ENCODE data around the gene SEZ6. TPM values are rescaled to one million over a fixed set of nuclear protein-coding genes. Genes with fewer than 3 reads are reported as not detected.

Gene SEZ6
- total RNA-seq, 2 experiments from 2014 or later: not detected

DNA sequence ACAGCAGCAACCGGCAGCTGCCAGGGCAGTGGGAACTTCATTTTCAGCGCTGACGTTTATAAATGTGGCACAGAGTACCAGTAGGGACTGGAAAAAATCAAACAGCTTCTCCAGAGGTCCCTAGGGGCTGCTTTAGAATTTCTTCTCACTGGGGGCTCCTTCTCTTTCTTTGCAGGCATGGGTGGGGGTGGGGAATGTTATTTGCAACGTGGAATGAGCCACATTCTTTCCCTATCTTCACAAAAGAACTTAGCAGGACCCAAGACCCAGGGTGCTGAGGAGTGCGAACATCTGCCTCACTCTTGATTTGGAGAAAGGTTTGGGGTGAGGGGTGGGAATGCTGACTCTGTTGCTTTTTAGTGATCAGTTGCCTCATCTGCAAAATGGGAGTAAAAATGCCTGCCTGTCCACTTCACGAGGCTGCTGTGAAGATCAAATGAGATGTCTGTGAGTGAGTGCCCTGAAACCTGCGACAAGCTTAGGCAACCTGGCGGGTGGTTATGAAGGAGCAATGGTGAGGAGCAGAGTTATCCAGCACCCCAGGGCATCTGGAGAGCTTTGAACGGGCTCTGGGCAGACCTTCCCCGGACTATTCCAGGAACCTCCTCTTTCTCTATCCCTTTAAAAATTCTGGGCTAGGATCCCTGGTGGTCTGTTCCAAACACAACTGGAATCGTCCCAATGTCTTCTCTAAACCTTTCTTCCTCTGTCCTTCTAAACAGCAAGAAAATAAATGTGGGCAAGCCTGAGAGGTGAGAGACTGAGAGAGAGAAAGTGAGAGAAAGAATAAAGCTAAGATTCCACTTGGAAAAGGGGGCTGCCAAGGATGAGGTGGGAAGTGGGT, 26.4 kb upstream of the SEZ6 start:
- no peak overlapping the region for H3K4me3 Mint-ChIP-seq
- CTCF ChIA-PET: interaction anchor here (1.1 kb wide), 1 partner anchor 85 kb away, joined by 3 read pairs; no protein-coding TSS in a partner anchor

GRCh38 chr17:29031488-29031887, 25.7 kb upstream of the SEZ6 start:
- H3K27ac Mint-ChIP-seq: no peak overlapping the region
- H3K9me3 Mint-ChIP-seq (ENCODE audit: insufficient read depth): peaks cover 6% of the 10 kb centered on the region
- ChIA-PET POLR2A (no interaction called here), CTCF (no interaction called here)
- no peak overlapping the region for H3K4me3 Mint-ChIP-seq
- no peaks in the 10 kb centered on the region for H3K36me3 Mint-ChIP-seq (ENCODE audit: low read depth)
- DNase-seq: no peak
- H3K4me1 Mint-ChIP-seq (ENCODE audit: low read depth): no peaks in the 10 kb centered on the region
- peaks cover 57% of the 10 kb centered on the region for H3K27me3 Mint-ChIP-seq (ENCODE audit: low read depth)
- ATAC-seq: no peak

More for the DNA sequence above, 26.4 kb upstream of the SEZ6 start:
- H3K9me3 Mint-ChIP-seq (ENCODE audit: insufficient read depth): peaks cover 6% of the 10 kb centered on the region
- DNase-seq (no peak), ATAC-seq (no peak)
- H3K27ac Mint-ChIP-seq: no peak overlapping the region
- no peaks in the 10 kb centered on the region for H3K4me1 Mint-ChIP-seq (ENCODE audit: low read depth)
- no peaks in the 10 kb centered on the region for H3K36me3 Mint-ChIP-seq (ENCODE audit: low read depth)
- peaks cover 57% of the 10 kb centered on the region for H3K27me3 Mint-ChIP-seq (ENCODE audit: low read depth)
- POLR2A ChIA-PET: no interaction called here

GRCh38 chr17:29024316-29024952, 18.6 kb upstream of the SEZ6 start:
- no peak overlapping the region for H3K4me3 Mint-ChIP-seq
- H3K27ac Mint-ChIP-seq: no peak overlapping the region
- ATAC-seq: no peak
- peaks cover 33% of the 10 kb centered on the region for H3K27me3 Mint-ChIP-seq (ENCODE audit: low read depth)
- H3K36me3 Mint-ChIP-seq (ENCODE audit: low read depth): no peaks in the 10 kb centered on the region
- ChIA-PET CTCF (no interaction called here), POLR2A (no interaction called here)
- no peak for DNase-seq
- peaks cover 3% of the 10 kb centered on the region for H3K4me1 Mint-ChIP-seq (ENCODE audit: low read depth)
- H3K9me3 Mint-ChIP-seq (ENCODE audit: insufficient read depth): no peaks in the 10 kb centered on the region

- no peak for ATAC-seq
- ChIA-PET POLR2A (no interaction called here), CTCF (no interaction called here)
- Mint-ChIP-seq H3K4me3 (no peak overlapping the region), H3K27me3 (ENCODE audit: low read depth) (peaks cover 38% of the 10 kb centered on the region), H3K27ac (no peak overlapping the region), H3K36me3 (ENCODE audit: low read depth) (no peaks in the 10 kb centered on the region), H3K4me1 (ENCODE audit: low read depth) (peaks cover 8% of the 10 kb centered on the region), H3K9me3 (ENCODE audit: insufficient read depth) (no peaks in the 10 kb centered on the region)
- DNase-seq: no peak
These were observed 16.2 kb upstream of the SEZ6 start for GRCh38 chr17:29022074-29022473.

GRCh38 chr17:29021226-29021625, 15.4 kb upstream of the SEZ6 start:
- ChIA-PET POLR2A (no interaction called here), CTCF (no interaction called here)
- Mint-ChIP-seq H3K9me3 (ENCODE audit: insufficient read depth) (no peaks in the 10 kb centered on the region), H3K4me1 (ENCODE audit: low read depth) (peaks cover 8% of the 10 kb centered on the region), H3K36me3 (ENCODE audit: low read depth) (no peaks in the 10 kb centered on the region), H3K27me3 (ENCODE audit: low read depth) (peaks cover 41% of the 10 kb centered on the region), H3K4me3 (no peak overlapping the region), H3K27ac (no peak overlapping the region)
- no peak for ATAC-seq
- DNase-seq: no peak

DNA sequence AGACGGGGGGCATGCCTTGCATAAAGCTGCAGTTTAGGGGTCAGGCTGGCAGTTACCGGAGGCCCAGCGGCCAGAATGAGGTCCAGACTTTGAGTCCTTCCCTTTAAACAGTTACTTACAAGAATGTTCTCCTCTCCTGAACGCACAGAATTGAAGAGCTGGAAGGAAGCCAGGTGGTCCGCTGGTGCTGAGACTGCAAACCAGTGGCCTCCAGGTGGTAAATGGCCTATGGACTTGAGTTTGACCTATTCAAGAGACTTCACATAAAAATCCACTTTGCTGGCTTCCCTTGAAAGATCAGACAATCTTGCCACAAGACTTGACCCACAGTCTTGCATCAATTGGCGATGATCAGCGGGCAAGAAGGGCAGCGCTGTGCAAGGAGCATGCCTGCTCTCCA, 14.7 kb upstream of the SEZ6 start:
- no peaks in the 10 kb centered on the region for H3K36me3 Mint-ChIP-seq (ENCODE audit: low read depth)
- no peak overlapping the region for H3K4me3 Mint-ChIP-seq
- no peak for DNase-seq
- no peak overlapping the region for H3K27ac Mint-ChIP-seq
- peaks cover 38% of the 10 kb centered on the region for H3K27me3 Mint-ChIP-seq (ENCODE audit: low read depth)
- no peak for ATAC-seq
- H3K4me1 Mint-ChIP-seq (ENCODE audit: low read depth): peaks cover 8% of the 10 kb centered on the region
- POLR2A ChIA-PET: no interaction called here
- H3K9me3 Mint-ChIP-seq (ENCODE audit: insufficient read depth): no peaks in the 10 kb centered on the region
- CTCF ChIA-PET: no interaction called here

DNA sequence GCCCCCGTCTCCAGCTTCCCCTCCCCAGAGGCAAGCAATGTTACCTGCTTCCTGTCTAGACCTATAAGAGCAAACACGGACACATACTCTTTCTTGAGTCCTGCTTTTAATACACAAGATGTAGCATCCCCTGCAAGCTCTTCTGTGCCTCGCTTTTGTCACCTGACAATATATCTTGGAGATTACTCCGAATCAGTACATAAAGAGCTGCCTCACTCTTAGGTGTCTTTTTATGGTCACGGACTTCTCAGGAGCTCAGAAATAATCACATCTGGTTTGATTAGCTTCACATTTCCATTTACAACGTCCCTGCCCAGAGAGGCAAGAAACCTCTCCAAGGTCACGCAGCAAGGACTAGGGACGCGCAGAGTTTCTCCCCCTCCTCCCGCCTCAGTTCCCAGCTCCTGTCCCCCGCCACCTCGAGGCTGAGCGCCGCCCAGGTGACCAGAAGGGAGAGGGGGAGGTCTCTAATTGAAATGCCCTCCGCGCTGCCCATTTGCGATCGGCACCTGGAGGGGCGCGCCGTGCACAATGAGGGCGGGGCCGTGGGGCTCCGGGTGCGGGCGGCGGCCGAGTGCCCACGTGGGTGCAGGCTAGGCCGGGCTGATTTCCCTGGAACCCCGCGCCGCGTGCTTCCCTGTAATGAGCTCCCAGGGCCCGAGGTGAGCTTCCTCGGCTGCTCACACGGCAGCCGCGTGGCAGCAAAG, 13.8 kb upstream of the SEZ6 start:
- peak; percentile 52 for ATAC-seq
- DNase-seq: no peak
- ChIA-PET CTCF (interaction anchor here (0.8 to 2.3 kb wide), 9 partner anchors 11 to 350 kb away, joined by 3 to 16 read pairs (median 3); partner anchors contain the start of gene TLCD1), POLR2A (interaction anchor here (0.8 kb wide), 1 partner anchor 12 kb away, joined by 3 read pairs; no protein-coding TSS in a partner anchor)
- Mint-ChIP-seq H3K36me3 (ENCODE audit: low read depth) (no peaks in the 10 kb centered on the region), H3K4me3 (no peak overlapping the region), H3K27ac (no peak overlapping the region), H3K27me3 (ENCODE audit: low read depth) (peaks cover 38% of the 10 kb centered on the region), H3K9me3 (ENCODE audit: insufficient read depth) (no peaks in the 10 kb centered on the region), H3K4me1 (ENCODE audit: low read depth) (peaks cover 8% of the 10 kb centered on the region)

GRCh38 chr17:29018788-29019474, 13.1 kb upstream of the SEZ6 start:
- ChIA-PET POLR2A (interaction anchor here (0.8 kb wide), 1 partner anchor 12 kb away, joined by 3 read pairs; no protein-coding TSS in a partner anchor), CTCF (interaction anchor here (0.8 to 2.3 kb wide), 9 partner anchors 10 to 351 kb away, joined by 3 to 16 read pairs (median 3); partner anchors contain the start of gene TLCD1)
- peak; percentile 15 for ATAC-seq
- H3K27me3 Mint-ChIP-seq (ENCODE audit: low read depth): peaks cover 41% of the 10 kb centered on the region
- H3K27ac Mint-ChIP-seq: no peak overlapping the region
- H3K36me3 Mint-ChIP-seq (ENCODE audit: low read depth): no peaks in the 10 kb centered on the region
- H3K9me3 Mint-ChIP-seq (ENCODE audit: insufficient read depth): no peaks in the 10 kb centered on the region
- DNase-seq: no peak
- H3K4me3 Mint-ChIP-seq: no peak overlapping the region
- H3K4me1 Mint-ChIP-seq (ENCODE audit: low read depth): peaks cover 8% of the 10 kb centered on the region

DNA sequence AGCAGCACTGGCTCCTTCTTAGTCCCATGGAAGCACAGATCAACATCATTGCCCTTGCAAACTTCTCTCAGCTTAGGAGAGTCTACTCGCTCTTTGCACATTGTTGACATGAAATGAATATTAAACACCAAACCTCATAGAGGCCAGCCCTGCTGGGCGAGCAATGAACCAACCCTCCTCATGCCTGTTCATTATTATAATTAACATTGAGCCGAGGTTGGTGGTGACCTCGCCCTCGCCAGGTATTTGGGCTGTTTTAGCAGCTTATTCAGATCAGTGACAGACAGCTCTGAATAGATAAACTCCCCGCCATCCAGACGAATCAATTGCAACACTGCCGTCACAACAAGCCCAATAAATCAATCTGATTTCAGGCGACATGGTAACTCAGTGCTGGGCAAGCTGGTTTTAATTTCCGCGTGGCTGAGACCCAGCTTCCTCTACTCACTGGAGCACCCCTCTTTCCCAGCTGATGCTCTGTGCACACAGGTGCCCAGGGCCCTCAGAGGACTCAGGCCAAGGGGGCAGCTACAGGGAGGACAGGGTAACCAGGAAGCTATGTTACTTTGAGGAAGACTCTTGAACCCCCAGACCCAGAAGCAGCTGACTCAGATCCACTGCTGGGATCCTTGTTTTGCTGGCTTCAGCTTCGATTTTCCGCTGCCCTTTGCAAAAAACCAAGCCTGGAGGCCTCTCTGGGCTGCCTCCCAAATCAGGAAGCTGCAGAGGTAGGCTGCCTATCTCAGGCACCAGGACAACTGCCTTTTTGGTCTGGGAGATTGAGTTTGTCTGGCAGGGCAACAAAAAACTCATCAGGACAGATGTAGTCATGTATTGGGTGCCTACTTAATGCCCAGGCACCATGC, 10.7 kb upstream of the SEZ6 start:
- CTCF ChIA-PET: interaction anchor here (1.3 to 1.6 kb wide), 3 partner anchors 10 to 100 kb away, joined by 4 to 5 read pairs (median 4); no protein-coding TSS in a partner anchor
- H3K36me3 Mint-ChIP-seq (ENCODE audit: low read depth): no peaks in the 10 kb centered on the region
- H3K27me3 Mint-ChIP-seq (ENCODE audit: low read depth): peaks cover 35% of the 10 kb centered on the region
- POLR2A ChIA-PET: interaction anchor here (1.2 kb wide), 1 partner anchor 24 kb away, joined by 3 read pairs; no protein-coding TSS in a partner anchor
- DNase-seq (no peak), ATAC-seq (no peak)
- peaks cover 8% of the 10 kb centered on the region for H3K4me1 Mint-ChIP-seq (ENCODE audit: low read depth)
- H3K27ac Mint-ChIP-seq: no peak overlapping the region
- H3K4me3 Mint-ChIP-seq: no peak overlapping the region
- no peaks in the 10 kb centered on the region for H3K9me3 Mint-ChIP-seq (ENCODE audit: insufficient read depth)

- DNase-seq: no peak
- no peaks in the 10 kb centered on the region for H3K9me3 Mint-ChIP-seq (ENCODE audit: insufficient read depth)
- no peak for ATAC-seq
- no peaks in the 10 kb centered on the region for H3K36me3 Mint-ChIP-seq (ENCODE audit: low read depth)
- H3K27me3 Mint-ChIP-seq (ENCODE audit: low read depth): peaks cover 27% of the 10 kb centered on the region
- CTCF ChIA-PET: interaction anchor here (1.2 to 1.6 kb wide), 2 partner anchors 102 to 251 kb away, joined by 3 to 4 read pairs; no protein-coding TSS in a partner anchor
- POLR2A ChIA-PET: no interaction called here
- H3K4me3 Mint-ChIP-seq: no peak overlapping the region
- H3K27ac Mint-ChIP-seq: no peak overlapping the region
- H3K4me1 Mint-ChIP-seq (ENCODE audit: low read depth): peaks cover 8% of the 10 kb centered on the region
These were observed 8.9 kb upstream of the SEZ6 start for GRCh38 chr17:29014716-29015115.

DNA sequence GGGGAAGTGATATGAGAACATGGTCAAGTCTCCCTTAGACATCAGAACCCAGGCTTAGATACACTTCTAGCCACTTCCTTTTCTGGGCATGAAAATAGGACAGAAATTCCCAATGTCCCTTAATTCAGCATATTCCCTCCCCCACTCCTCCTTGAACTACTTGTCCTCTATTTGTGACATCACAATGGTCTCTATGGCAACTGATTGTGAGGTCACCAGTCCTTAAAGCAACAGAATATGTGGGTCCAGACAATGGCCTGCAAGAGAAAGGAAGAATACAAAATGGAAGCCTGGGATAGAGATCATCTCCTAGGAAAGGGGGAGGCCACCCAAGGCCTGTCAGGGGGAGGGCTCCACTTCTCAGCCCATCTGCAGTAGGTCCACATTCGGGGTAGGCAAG, 6.7 kb upstream of the SEZ6 start:
- POLR2A ChIA-PET: no interaction called here
- Mint-ChIP-seq H3K9me3 (ENCODE audit: insufficient read depth) (no peaks in the 10 kb centered on the region), H3K4me3 (no peak overlapping the region), H3K36me3 (ENCODE audit: low read depth) (no peaks in the 10 kb centered on the region), H3K27ac (no peak overlapping the region), H3K27me3 (ENCODE audit: low read depth) (peaks cover 23% of the 10 kb centered on the region), H3K4me1 (ENCODE audit: low read depth) (no peaks in the 10 kb centered on the region)
- DNase-seq (no peak), ATAC-seq (no peak)
- CTCF ChIA-PET: interaction anchor here (1.2 kb wide), 1 partner anchor 99 kb away, joined by 3 read pairs; no protein-coding TSS in a partner anchor
